ENCODE measurements around the gene RPP25L. TPM values are rescaled to one million over a fixed set of nuclear protein-coding genes. Genes with fewer than 3 reads are reported as not detected.

The RPP25L gene
- total RNA-seq, 1 experiment from 2014 or later, result 17.2 TPM

GRCh38 chr9:34568133-34568532 lies 43.8 kb downstream of the RPP25L start:
- Histone ChIP-seq H2AFZ (ENCODE audit: low read length) (no peak overlapping the region), H3K23me2 (ENCODE audit: insufficient read length, low read depth, low read length, poor library complexity, severe bottlenecking) (no peaks in the 10 kb centered on the region), H4K20me1 (ENCODE audit: control insufficient read depth, insufficient read depth, insufficient read length) (peaks cover 4% of the 10 kb centered on the region), H4K5ac (ENCODE audit: insufficient read length, low read depth, low read length) (no peak overlapping the region), H3K9me3 (ENCODE audit: control insufficient read depth, low read depth, low read length) (no peaks in the 10 kb centered on the region), H2BK15ac (ENCODE audit: low read depth, low read length) (no peak overlapping the region), H2BK12ac (ENCODE audit: insufficient read length, low read depth, low read length) (no peak overlapping the region), H2BK20ac (ENCODE audit: low read depth, low read length, poor library complexity, severe bottlenecking) (no peak overlapping the region), H4K91ac (ENCODE audit: insufficient read length, low read depth, low read length) (no peak overlapping the region), H2BK120ac (ENCODE audit: low read depth, low read length, poor library complexity, severe bottlenecking) (no peak overlapping the region), H3T11ph (ENCODE audit: low read length) (no peak overlapping the region), H3K27ac (ENCODE audit: insufficient read length, low read depth, low read length) (no peak overlapping the region), H3K79me1 (ENCODE audit: insufficient read depth, low read depth, low read length, poor library complexity, severe bottlenecking) (no peaks in the 10 kb centered on the region), H3K56ac (ENCODE audit: insufficient read length, low read depth, low read length) (no peak overlapping the region), H2AK5ac (ENCODE audit: insufficient read length, low read length) (no peak overlapping the region), H3K23ac (ENCODE audit: insufficient read length, low read depth, low read length) (no peak overlapping the region), H3K27me3 (ENCODE audit: insufficient read depth, low read length) (no peaks in the 10 kb centered on the region), H3K14ac (ENCODE audit: insufficient read depth, low read length) (no peak overlapping the region), H3K4me2 (ENCODE audit: insufficient read depth, insufficient read length, low read length) (no peak overlapping the region), H3K79me2 (ENCODE audit: insufficient read depth, low read length) (no peaks in the 10 kb centered on the region), H3K4ac (ENCODE audit: low read depth, low read length) (no peak overlapping the region), H4K8ac (replicated peaks; ENCODE audit: insufficient read length, low read depth, low read length) (no peak overlapping the region), H3K4me1 (ENCODE audit: insufficient read depth, low read length) (no peaks in the 10 kb centered on the region; the same call in 1 of the 2 replicates), H3K9ac (ENCODE audit: extremely low read depth, insufficient read length, low read length) (no peak overlapping the region), H3K18ac (ENCODE audit: insufficient read length, low read depth, low read length) (no peak overlapping the region), H2BK5ac (ENCODE audit: insufficient read length, low read length) (no peak overlapping the region)
- Mint-ChIP-seq H3K4me1 (peaks cover 17 to 37% of the 10 kb centered on the region in 2 experiments), H3K9me3 (no peaks in the 10 kb centered on the region), H3K27me3 (ENCODE audit: low read depth) (peaks cover 39% of the 10 kb centered on the region), H3K36me3 (ENCODE audit: insufficient read depth in 1 of 3, low read depth in 3 of 3) (no peaks in the 10 kb centered on the region), H3K4me3 (no peak overlapping the region), H3K27ac (no peak overlapping the region)
- no CpG with 5 or more reads among the region's 7 CpGs for WGBS (ENCODE audit: extremely low coverage, insufficient read length, low lambda C conversion rate)
- no peak for TF ChIP-seq CTCF (conservative IDR thresholded peaks at IDR 0.05)
- DNase-seq, result no peak
